Central memory CD4-positive, alpha-beta T cell (primary cell): ENCODE results near the gene ARHGEF10L.

ENCODE experiments used
- DNase-seq: peaks from one replicate; pipeline ENCODE4 v3.0.0; 2022

Gene ARHGEF10L

GRCh38 chr1:17569200-17570139 is 30.0 kb downstream of the ARHGEF10L start:
- no peak for DNase-seq

GRCh38 chr1:17570228-17570627 is 30.7 kb downstream of the ARHGEF10L start:
- DNase-seq, result no peak

GRCh38 chr1:17572264-17572985 is 32.9 kb downstream of the ARHGEF10L start:
- no peak for DNase-seq

DNA sequence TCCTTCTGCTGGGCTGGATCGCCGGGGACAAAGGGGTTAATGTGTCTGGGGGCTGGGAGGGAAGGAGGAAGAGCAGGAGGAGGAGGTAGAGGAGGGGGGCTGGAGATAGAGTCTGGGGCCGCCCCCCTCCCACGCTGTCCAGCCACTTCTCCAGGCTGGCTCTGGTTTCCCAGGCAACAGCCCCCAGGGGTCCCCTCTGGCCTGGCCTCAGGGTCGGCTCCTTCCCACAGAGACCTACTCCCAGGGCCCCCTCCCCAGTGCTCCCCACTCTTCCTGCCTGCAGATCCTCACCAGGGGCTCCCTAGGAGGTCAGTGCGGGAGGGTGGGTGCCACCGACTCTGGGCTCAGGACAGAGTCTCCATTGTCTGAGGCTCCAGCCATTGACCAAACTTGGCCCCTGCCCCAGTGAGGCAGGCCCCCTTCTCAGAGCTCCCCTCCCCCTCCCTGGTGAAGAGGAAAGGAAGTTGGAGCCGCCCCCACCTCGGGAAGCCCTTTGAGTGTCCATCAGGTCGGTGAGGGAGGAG is 34.1 kb downstream of the ARHGEF10L start:
- no peak for DNase-seq

- DNase-seq, result no peak
Measured at GRCh38 chr1:17574516-17574915, 35.0 kb downstream of the ARHGEF10L start.

DNA sequence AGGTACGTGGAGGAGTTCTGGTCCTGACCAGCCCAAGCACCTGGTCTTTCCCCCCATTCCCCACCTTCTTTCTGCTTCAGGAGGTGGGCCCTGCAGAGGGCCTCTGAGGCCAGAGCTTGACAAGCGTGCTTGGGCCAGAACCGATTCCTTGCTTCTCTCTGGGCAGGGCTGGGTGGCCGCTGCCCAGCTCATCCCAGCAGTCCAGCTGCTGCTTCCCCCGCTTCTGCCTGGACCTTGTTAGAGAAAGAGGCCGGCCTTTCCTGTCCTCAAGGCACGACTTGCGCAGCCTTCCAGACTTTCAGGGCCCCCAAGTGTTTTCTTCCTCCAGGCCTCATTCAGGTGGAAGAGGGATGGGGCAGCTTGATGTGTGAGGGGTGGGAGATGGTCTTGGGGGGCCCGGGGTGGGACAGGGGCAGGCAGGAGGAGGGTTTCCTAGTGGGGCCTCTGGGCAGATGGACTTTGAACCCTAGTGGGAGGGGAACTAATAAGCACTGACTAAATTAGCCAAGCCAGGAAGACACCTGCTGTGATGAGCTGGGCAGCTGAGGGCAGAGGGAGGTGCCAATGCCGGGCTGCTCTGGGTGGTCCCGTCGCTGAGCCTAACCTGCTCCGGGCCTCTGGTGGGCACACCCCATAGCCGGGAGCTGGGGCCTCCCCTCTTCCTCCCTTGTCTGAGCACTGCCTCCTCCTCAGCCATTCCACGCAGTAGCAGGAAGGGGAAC is 36.5 kb downstream of the ARHGEF10L start:
- DNase-seq, result no peak

DNA sequence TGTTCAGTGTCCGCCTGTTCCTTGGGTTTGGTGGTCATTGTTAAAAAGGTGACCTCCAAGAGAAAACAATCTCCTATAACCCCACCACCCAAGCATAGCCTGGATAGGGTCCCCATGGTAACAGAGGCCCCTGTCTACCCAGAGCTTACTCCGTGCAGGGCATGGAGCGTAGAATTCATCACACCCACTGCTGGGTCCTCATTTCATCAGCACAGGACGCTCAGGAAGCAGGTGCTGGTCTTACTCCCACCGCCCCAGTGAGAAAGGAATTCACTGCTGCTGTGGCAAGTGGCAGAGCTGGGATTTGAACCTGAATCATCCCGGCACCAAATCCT is 37.0 kb downstream of the ARHGEF10L start:
- no peak for DNase-seq

DNA sequence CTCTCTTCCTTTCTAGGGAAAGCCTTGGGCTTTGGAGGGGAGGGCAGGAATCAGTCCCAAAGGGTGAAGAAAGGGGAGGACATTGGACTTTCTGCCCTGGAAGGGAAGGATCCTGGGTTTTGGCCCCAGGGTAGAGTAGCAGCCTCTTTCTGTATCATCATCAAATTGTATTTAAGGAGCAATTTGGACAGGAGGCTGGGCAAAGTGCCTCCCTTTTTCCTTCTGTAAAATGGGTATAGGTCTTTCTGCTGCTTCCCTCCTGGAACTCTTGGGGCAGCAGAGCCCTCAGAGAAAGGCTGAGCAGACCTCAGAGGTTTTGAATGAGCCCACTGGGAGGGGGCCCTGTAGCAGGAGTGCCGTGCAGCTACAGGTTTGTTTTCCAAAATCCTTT is 38.4 kb downstream of the ARHGEF10L start:
- no peak for DNase-seq

- no peak for DNase-seq
Measured at GRCh38 chr1:17579951-17580939, 40.7 kb downstream of the ARHGEF10L start.

DNA sequence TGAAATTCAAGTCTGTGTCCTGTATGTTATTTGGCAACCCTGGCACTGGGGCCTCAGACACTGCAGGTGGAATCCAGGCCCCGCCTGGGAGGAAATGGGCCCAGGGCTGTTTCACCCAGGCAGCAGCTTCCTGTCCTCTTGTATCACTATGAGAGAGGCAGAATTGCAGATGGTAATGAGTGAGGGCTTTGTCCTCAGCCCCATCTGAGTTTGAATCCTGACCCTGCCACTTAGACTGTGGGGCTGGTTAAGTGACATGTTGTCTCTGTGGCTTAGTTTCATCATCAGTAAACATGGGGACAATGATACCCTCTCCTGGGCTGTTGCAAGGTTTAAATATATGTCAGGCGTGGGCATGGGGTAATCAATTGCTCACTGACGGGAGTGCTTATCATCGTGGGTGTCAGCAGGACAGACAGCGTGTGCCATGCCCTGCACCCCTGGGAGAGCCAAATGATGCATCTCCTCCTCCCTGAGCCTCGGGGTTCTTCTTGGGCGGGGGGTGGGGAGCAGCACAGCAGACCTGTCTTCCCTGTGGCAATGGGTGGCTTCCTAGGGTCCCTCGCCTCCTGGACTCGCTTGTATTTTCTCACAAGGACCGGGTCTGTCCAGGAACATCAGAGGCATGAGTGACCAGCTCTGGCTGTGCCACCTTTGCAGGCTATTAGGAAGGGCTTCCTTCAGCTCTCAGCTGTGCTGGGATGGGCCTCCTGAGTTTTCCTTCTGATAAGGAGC is 42.1 kb downstream of the ARHGEF10L start:
- no peak for DNase-seq

DNA sequence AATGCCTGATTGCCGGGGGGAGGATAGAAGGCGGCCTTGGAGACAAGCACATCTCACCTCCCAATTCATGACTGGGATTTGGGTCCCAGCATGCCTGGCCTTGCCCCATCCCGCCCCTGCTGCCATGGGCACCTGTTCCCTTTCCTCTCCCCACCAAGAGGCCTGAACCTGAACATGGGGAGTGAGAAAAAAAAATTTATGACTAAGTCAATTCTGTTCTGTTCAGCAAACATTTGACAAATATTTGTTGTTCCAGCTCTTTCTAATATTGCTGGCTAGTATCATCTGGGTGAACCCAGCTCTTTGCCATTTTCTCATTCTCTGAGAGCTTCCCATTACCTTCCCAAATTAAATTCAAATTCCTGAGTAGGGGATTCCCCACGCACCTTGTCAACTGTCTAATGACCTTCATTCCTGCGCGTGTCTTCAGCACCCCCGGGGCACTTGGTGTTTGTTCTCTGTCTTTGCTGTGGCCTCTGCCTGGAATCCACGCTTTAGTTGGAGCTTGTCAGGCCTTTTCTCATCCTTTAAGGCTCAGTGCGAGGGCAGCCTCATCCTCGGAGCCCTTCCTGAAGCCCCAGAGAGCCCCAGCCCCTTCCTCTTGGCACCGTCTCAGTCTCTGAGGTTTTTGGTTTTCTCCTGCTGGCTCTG is 42.8 kb downstream of the ARHGEF10L start:
- no peak for DNase-seq

GRCh38 chr1:17584539-17584938 is 45.0 kb downstream of the ARHGEF10L start:
- DNase-seq, result no peak

DNA sequence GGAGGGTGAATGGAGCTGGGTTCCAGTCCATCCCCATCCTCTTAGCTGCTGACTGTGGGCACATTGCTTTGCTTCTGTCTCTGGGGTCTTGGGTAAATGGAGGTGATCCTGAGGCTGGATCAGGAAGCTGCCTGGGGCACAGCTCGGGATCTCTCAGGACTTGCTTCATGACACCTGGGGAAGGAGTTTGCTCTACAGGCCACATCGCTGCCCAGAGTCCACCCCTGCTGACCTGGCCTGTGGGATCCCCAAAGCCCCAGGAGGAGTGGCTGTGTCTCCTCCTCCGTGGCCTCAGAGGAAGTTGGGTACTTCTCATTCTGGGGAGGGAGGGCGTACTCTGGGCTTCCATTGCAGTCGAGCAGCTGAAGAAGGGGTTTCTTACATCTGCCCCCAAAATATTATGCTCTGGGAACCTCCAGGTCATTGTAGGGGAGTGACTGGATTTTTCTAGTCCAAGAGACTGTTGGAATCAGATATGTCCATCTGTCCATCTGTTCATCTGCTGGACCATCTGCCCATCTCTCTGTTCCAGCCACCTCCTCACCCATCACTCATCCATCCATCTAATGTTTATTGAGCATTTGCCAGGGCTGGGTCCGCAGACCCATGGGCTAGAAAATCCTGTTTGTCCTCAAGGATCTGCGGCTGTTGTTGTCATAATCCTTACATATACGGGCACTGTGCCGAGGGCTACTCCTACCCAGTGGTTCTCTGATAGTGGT is 45.9 kb downstream of the ARHGEF10L start:
- no peak for DNase-seq

DNA sequence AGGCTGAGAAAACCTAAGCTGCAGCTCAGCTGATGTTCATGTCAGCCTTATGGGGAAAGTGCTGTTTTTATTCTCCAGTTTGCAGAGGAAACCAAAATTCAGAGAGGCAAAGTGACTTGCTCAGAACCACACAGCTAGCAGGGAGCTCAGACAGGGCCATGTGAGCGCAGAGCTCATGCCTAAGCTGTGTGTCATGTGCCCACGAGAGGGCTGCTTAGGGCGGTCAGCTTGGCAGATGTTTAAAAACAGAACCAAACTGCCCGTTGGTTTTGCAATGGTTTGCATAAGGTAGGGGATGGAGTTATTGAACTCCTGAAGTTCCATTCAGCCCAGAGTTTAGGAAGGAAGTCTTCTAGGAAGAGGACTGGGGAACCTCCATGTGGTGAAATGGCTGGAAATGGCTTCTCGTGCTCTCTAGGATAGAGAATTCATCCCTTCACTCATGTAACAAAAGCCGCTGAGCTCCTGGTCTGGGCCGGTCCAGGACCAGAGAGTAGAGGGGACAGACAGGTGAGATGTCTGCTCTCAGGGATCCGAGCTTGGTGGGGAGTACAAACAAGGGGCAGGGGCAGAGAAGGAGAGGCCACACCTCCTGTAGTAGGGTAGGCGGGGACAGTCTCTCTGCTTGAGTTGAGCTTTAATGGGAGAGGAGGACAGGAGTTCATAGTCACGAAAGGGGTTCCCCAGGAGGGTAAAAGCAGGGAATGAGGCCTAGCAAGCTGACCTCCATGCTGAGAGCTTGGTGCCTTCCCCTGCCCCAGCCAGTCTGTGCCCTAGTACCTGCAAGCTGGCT is 46.9 kb downstream of the ARHGEF10L start:
- no peak for DNase-seq

DNA sequence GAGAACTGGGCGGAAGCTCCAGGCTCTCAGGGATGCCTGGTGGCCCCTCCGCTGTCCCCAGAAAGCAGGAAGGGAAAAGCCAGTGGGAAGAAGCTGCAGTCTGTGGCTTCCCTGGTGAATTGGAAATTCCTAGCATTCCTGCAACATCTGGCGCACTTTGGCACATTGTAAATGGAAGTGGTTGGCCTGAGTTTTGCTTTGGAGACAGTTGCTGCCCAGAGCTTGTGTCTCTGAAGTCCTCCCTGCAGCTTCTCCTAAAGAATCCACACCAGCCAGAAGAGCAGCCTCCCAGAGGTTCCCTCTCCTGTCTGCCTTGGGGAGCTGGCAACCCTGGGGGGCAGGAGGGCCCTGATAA is 48.2 kb downstream of the ARHGEF10L start:
- DNase-seq, result no peak

GRCh38 chr1:17588048-17588871 is 48.8 kb downstream of the ARHGEF10L start:
- DNase-seq, result no peak

DNA sequence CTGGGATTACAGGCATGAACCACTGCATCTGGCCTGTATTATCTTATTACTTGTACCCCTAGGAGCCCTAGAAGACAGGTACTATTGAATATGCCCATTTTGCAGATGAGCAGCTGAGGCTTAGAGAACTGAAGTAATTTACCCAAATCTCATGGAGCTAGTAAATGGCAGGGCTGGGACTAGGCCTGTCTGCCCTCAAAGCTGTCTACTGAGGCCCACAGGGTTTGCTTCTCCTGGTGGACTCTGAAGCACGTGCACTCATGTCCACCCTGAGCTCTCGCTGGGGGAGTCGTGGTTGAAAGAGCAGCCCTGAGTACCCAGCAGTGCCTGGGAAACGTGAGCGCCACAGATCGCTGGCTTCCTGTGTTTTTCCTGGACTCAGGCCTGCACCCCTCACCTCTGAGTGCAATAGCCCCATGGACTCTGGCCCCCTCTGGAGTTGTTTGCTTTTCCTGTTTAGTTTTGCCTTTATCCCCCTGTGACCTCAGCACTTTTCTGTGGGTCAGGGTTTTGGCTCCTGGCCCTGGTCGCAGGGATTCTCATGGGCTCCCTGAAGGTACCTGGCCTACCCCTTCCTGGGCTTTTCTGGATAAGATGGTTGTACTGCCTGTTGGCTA is 52.4 kb downstream of the ARHGEF10L start:
- no peak for DNase-seq

- DNase-seq, result no peak
Measured at GRCh38 chr1:17594026-17594425, 54.5 kb downstream of the ARHGEF10L start.
